ENCODE measurements around the gene C3orf20.

Gene C3orf20

GRCh38 chr3:14795996-14796395 is 121.1 kb downstream of the C3orf20 start:
- no peak for TF ChIP-seq CTCF (IDR thresholded peaks at IDR 0.05; ENCODE audit: insufficient read depth, missing control alignments)
- DNase-seq (ENCODE audit: insufficient read length, low spot score) = no peak
- no peak for FAIRE-seq

GRCh38 chr3:14796403-14797077 is 121.6 kb downstream of the C3orf20 start:
- no peak for TF ChIP-seq CTCF (IDR thresholded peaks at IDR 0.05; ENCODE audit: insufficient read depth, missing control alignments)
- DNase-seq (ENCODE audit: insufficient read length, low spot score) (no peak), FAIRE-seq (no peak)

GRCh38 chr3:14797731-14798130 is 122.8 kb downstream of the C3orf20 start:
- no peak for DNase-seq (ENCODE audit: insufficient read length, low spot score)
- no peak for TF ChIP-seq CTCF (IDR thresholded peaks at IDR 0.05; ENCODE audit: insufficient read depth, missing control alignments)
- no peak for FAIRE-seq

GRCh38 chr3:14798231-14798630 is 123.3 kb downstream of the C3orf20 start:
- no peak for TF ChIP-seq CTCF (IDR thresholded peaks at IDR 0.05; ENCODE audit: insufficient read depth, missing control alignments)
- no peak for DNase-seq (ENCODE audit: insufficient read length, low spot score)
- FAIRE-seq = no peak

- no peak for DNase-seq (ENCODE audit: insufficient read length, low spot score)
- no peak for TF ChIP-seq CTCF (IDR thresholded peaks at IDR 0.05; ENCODE audit: insufficient read depth, missing control alignments)
- FAIRE-seq = no peak
Observed at GRCh38 chr3:14799146-14799545, 124.2 kb downstream of the C3orf20 start.

- FAIRE-seq = no peak
- DNase-seq (ENCODE audit: insufficient read length, low spot score) = no peak
- no peak for TF ChIP-seq CTCF (IDR thresholded peaks at IDR 0.05; ENCODE audit: insufficient read depth, missing control alignments)
Observed at GRCh38 chr3:14801031-14801430, 126.1 kb downstream of the C3orf20 start.

- TF ChIP-seq CTCF (IDR thresholded peaks at IDR 0.05; ENCODE audit: insufficient read depth, missing control alignments) = no peak
- DNase-seq (ENCODE audit: insufficient read length, low spot score) (no peak), FAIRE-seq (no peak)
Observed at GRCh38 chr3:14801668-14802380, 126.9 kb downstream of the C3orf20 start.
